ELR (cell line): ENCODE measurements around the gene TAOK2.
"Not testable (repeated sequence)": the region's sequence is repeated elsewhere in the genome, so short reads cannot be mapped to it uniquely, and the experiment has no call there.

Source experiments
- DNase-seq: peaks from one replicate; pipeline ENCODE4 v3.0.0-alpha.2; 2015; ENCODE audit warnings: low read depth

TAOK2 gene

GRCh38 chr16:30025156-30025555 is 51.5 kb downstream of the TAOK2 start:
- DNase-seq = no peak

GRCh38 chr16:30025574-30025973 is 51.9 kb downstream of the TAOK2 start:
- DNase-seq = no peak

GRCh38 chr16:30026449-30026848 is 52.8 kb downstream of the TAOK2 start:
- no peak for DNase-seq

GRCh38 chr16:30027588-30028437 is 54.1 kb downstream of the TAOK2 start:
- DNase-seq = no peak

- no peak for DNase-seq
These were observed 54.9 kb downstream of the TAOK2 start for GRCh38 chr16:30028438-30029076.

- no peak for DNase-seq
These were observed 56.5 kb downstream of the TAOK2 start for GRCh38 chr16:30030011-30030685.

GRCh38 chr16:30030841-30031413 is 57.3 kb downstream of the TAOK2 start, which contains the start of gene TLCD3B:
Gene TLCD3B, minus strand, starts transcription at chr16:30031271. Its CDS starts 744 bp downstream, at chr16:30030527.
- no peak for DNase-seq

- no peak for DNase-seq
These were observed 57.8 kb downstream of the TAOK2 start for GRCh38 chr16:30031477-30031918.

GRCh38 chr16:30032083-30032819 is 58.6 kb downstream of the TAOK2 start:
- peak; percentile 75 for DNase-seq

GRCh38 chr16:30033270-30033669 is 59.6 kb downstream of the TAOK2 start:
- no peak for DNase-seq

GRCh38 chr16:30040221-30040620 is 66.6 kb downstream of the TAOK2 start:
- DNase-seq = no peak

- not testable (repeated sequence) for DNase-seq
These were observed 67.0 kb downstream of the TAOK2 start for GRCh38 chr16:30040690-30041089.

GRCh38 chr16:30041841-30042240 is 68.2 kb downstream of the TAOK2 start:
- peak; percentile 72 for DNase-seq
